ENCODE results near the gene EXOC3L4.

Gene EXOC3L4

GRCh38 chr14:103052407-103052806 lies 42.1 kb upstream of the EXOC3L4 start:
- Histone ChIP-seq H3K79me2 (ENCODE audit: low read length) (no peaks in the 10 kb centered on the region), H3K9ac (ENCODE audit: low read length) (no peak overlapping the region), H3K4me2 (ENCODE audit: low read length) (no peak overlapping the region), H2AFZ (ENCODE audit: low read depth, low read length) (no peak overlapping the region), H3K27me3 (ENCODE audit: low read depth, low read length) (peaks cover 20% of the 10 kb centered on the region), H3K36me3 (replicated peaks; ENCODE audit: low read depth, low read length) (no peaks in the 10 kb centered on the region), H3K4me3 (ENCODE audit: low read length) (no peak overlapping the region), H3K9me3 (ENCODE audit: insufficient read depth, low read length) (no peaks in the 10 kb centered on the region), H3K27ac (ENCODE audit: low read length) (no peak overlapping the region), H3K4me1 (ENCODE audit: low read length) (no peaks in the 10 kb centered on the region), H4K20me1 (ENCODE audit: insufficient read depth, low read length) (no peaks in the 10 kb centered on the region)
- no peak for TF ChIP-seq EZH2phosphoT487 (IDR thresholded peaks at IDR 0.05; ENCODE audit: low read depth)
- TF ChIP-seq CTCF (IDR thresholded peaks at IDR 0.05; ENCODE audit: low read depth, low read length) = no peak

GRCh38 chr14:103055695-103056094 lies 38.8 kb upstream of the EXOC3L4 start:
- Histone ChIP-seq H3K27me3 (ENCODE audit: low read depth, low read length) (peaks cover 21% of the 10 kb centered on the region), H3K4me1 (ENCODE audit: low read length) (no peaks in the 10 kb centered on the region), H3K9ac (ENCODE audit: low read length) (no peak overlapping the region), H3K9me3 (ENCODE audit: insufficient read depth, low read length) (no peaks in the 10 kb centered on the region), H3K4me2 (ENCODE audit: low read length) (no peak overlapping the region), H4K20me1 (ENCODE audit: insufficient read depth, low read length) (no peaks in the 10 kb centered on the region), H3K4me3 (ENCODE audit: low read length) (no peak overlapping the region), H3K79me2 (ENCODE audit: low read length) (no peaks in the 10 kb centered on the region), H3K27ac (ENCODE audit: low read length) (no peak overlapping the region), H2AFZ (ENCODE audit: low read depth, low read length) (no peak overlapping the region), H3K36me3 (replicated peaks; ENCODE audit: low read depth, low read length) (no peaks in the 10 kb centered on the region)
- TF ChIP-seq EZH2phosphoT487 (IDR thresholded peaks at IDR 0.05; ENCODE audit: low read depth) (no peak), CTCF (IDR thresholded peaks at IDR 0.05; ENCODE audit: low read depth, low read length) (no peak)

DNA sequence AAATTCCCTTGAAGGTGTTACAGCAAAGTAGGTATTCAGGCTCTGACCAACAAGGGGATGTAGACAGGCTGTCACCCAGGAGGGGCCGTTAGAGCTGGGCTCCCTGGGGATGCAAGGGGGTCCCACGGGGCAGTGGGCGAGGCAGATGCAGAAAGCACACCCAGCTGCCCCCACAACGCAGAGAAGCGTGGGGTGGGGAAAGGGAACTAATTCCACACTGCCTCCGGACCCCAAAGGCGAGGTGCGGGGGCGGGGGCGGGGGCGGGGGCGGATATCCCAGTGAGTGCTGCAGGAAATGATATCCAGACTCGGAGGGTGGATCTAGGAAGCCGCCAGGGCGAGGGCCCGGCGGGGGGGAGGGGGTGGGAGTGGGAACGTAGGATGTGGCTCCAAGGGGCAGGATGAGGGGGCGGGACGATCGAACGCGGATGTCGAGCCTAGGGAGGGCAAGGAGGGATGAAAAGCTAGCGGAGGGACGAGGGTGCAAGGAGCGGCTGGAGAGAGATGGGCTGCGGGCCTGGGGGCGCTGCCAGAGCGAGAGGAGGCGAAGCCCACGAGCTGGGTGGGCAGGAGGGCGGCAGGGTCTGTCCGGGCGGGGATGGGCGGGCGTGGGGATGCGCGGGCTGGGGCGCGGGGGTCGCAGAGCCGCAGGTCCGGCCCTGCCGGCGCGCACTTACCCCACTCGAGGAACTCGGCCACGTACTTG lies 38.0 kb upstream of the EXOC3L4 start:
- no peak for TF ChIP-seq EZH2phosphoT487 (IDR thresholded peaks at IDR 0.05; ENCODE audit: low read depth)
- no peak for TF ChIP-seq CTCF (IDR thresholded peaks at IDR 0.05; ENCODE audit: low read depth, low read length)
- H3K27ac ChIP-seq (ENCODE audit: low read length) = no peak overlapping the region
- no peak overlapping the region for H3K4me2 ChIP-seq (ENCODE audit: low read length)
- H3K4me3 ChIP-seq (ENCODE audit: low read length) = no peak overlapping the region
- peaks cover 16% of the 10 kb centered on the region for H3K27me3 ChIP-seq (ENCODE audit: low read depth, low read length)
- H3K9ac ChIP-seq (ENCODE audit: low read length) = no peak overlapping the region
- H3K79me2 ChIP-seq (ENCODE audit: low read length) = no peaks in the 10 kb centered on the region
- no peaks in the 10 kb centered on the region for H4K20me1 ChIP-seq (ENCODE audit: insufficient read depth, low read length)
- no peaks in the 10 kb centered on the region for H3K9me3 ChIP-seq (ENCODE audit: insufficient read depth, low read length)
- H2AFZ ChIP-seq (ENCODE audit: low read depth, low read length) = no peak overlapping the region
- no peaks in the 10 kb centered on the region for H3K36me3 ChIP-seq (replicated peaks; ENCODE audit: low read depth, low read length)
- H3K4me1 ChIP-seq (ENCODE audit: low read length) = no peaks in the 10 kb centered on the region

GRCh38 chr14:103057028-103057371 lies 37.5 kb upstream of the EXOC3L4 start:
- Histone ChIP-seq H3K4me1 (ENCODE audit: low read length) (no peaks in the 10 kb centered on the region), H3K9ac (ENCODE audit: low read length) (no peak overlapping the region), H4K20me1 (ENCODE audit: insufficient read depth, low read length) (no peaks in the 10 kb centered on the region), H3K4me3 (ENCODE audit: low read length) (no peak overlapping the region), H3K27ac (ENCODE audit: low read length) (no peak overlapping the region), H3K36me3 (replicated peaks; ENCODE audit: low read depth, low read length) (no peaks in the 10 kb centered on the region), H3K4me2 (ENCODE audit: low read length) (no peak overlapping the region), H3K27me3 (ENCODE audit: low read depth, low read length) (peaks cover 11% of the 10 kb centered on the region), H3K79me2 (ENCODE audit: low read length) (no peaks in the 10 kb centered on the region), H3K9me3 (ENCODE audit: insufficient read depth, low read length) (no peaks in the 10 kb centered on the region), H2AFZ (ENCODE audit: low read depth, low read length) (no peak overlapping the region)
- TF ChIP-seq CTCF (IDR thresholded peaks at IDR 0.05; ENCODE audit: low read depth, low read length) (no peak), EZH2phosphoT487 (IDR thresholded peaks at IDR 0.05; ENCODE audit: low read depth) (no peak)

Measured in OCI-LY3 (cell line).